Gastrocnemius medialis (tissue), 4 donors: ENCODE measurements around the gene MTIF3.

ENCODE experiments used
- POLR2A ChIP-seq, 2 donors: fragments of 450-650 bp; IDR thresholded peaks; one replicate each; pipeline ENCODE4 v1.6.1; 2017; ENCODE audit warnings: antibody characterized with exemption in 2 of 2, mild to moderate bottlenecking in 2 of 2, moderate library complexity in 2 of 2
- TF ChIP-seq, protein P1 (sequence below), 5 experiments: fragments of 450-650 bp in 3 of 5; fragments of 200-600 bp in 2 of 5; sonication (generic) in 2 of 5; IDR thresholded peaks in 4 of 5; conservative IDR thresholded peaks in 1 of 5; 1 replicate in 4 of 5; 2 replicates in 1 of 5; pipeline ENCODE4 v1.5.1; 2016 to 2019; ENCODE audit warnings: antibody characterized with exemption in 5 of 5, mild to moderate bottlenecking in 3 of 5, moderate library complexity in 3 of 5

DNA sequence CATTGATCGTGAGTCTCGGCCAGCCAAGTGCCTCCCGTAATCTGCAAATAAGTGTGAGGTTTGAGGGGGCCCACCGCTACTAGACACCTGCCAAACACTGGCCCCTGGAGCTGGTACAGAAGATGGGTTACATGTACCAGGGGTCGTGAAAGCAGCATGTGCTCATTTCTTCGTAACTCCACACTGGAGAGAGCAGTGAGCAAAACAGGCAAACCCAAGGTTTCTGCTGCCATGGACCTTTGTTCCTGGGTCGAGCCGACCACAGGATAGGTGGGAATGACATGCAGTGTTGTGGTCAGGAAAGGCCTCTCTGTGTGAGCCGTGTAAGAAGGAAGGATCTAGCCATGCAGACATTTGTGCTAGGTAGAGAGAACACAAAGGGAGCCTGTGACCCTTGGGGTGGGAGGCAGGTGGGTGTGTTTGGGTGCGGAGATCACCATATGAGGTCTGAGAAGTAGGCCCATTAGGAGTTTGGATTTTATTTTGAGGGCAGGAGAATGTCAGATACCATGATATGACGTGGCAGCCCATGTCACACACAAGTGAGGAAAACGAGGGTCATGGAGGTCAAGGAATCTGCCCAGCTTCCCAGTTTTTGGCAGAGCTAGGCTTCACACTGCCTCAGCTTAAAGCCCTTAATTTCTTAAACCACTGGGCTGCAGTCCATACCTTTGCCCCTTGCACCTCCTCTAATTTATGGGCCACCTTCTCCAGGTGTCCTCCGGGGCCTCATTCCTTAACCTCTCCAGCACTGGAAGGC is 25.0 kb downstream of the MTIF3 start:
- TF ChIP-seq, protein P1, sequence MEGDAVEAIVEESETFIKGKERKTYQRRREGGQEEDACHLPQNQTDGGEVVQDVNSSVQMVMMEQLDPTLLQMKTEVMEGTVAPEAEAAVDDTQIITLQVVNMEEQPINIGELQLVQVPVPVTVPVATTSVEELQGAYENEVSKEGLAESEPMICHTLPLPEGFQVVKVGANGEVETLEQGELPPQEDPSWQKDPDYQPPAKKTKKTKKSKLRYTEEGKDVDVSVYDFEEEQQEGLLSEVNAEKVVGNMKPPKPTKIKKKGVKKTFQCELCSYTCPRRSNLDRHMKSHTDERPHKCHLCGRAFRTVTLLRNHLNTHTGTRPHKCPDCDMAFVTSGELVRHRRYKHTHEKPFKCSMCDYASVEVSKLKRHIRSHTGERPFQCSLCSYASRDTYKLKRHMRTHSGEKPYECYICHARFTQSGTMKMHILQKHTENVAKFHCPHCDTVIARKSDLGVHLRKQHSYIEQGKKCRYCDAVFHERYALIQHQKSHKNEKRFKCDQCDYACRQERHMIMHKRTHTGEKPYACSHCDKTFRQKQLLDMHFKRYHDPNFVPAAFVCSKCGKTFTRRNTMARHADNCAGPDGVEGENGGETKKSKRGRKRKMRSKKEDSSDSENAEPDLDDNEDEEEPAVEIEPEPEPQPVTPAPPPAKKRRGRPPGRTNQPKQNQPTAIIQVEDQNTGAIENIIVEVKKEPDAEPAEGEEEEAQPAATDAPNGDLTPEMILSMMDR (IDR thresholded peaks at IDR 0.05 in 4 of 5, conservative IDR thresholded peaks at IDR 0.05 in 1 of 5), result no peak
- TF ChIP-seq POLR2A (IDR thresholded peaks at IDR 0.05), result no peak
